Stimulated activated naive CD4-positive, alpha-beta T cell (primary cell): ENCODE results near the gene DHPS.
A peak's percentile ranks its signal among the peaks of the same experiment; 100 is the strongest.
"Not testable (repeated sequence)": the region's sequence is repeated elsewhere in the genome, so short reads cannot be mapped to it uniquely, and the experiment has no call there.

ENCODE experiments used
- DNase-seq, 6 experiments: peaks; one replicate each; lab custom pipeline; 2025; lab: John Stamatoyannopoulos, UW

Gene DHPS

GRCh38 chr19:12646551-12646950, 35.1 kb downstream of the DHPS start:
- DNase-seq = no peak

- DNase-seq = not testable (repeated sequence)
Observed at GRCh38 chr19:12643716-12644115, 38.0 kb downstream of the DHPS start.

- DNase-seq = no peak
Observed at GRCh38 chr19:12642506-12642905, 39.2 kb downstream of the DHPS start.

- DNase-seq = no peak
Observed at GRCh38 chr19:12641456-12641855, 40.2 kb downstream of the DHPS start.

- peak; percentile 64 to 77 (median 72) for DNase-seq
Observed at GRCh38 chr19:12639901-12640613, 41.6 kb downstream of the DHPS start.

- no peak for DNase-seq
Observed at GRCh38 chr19:12638611-12639182, 43.0 kb downstream of the DHPS start.

- no peak for DNase-seq
Observed at GRCh38 chr19:12636631-12637030, 45.0 kb downstream of the DHPS start.

- DNase-seq = no peak
Observed at GRCh38 chr19:12629215-12629614, 52.5 kb downstream of the DHPS start.

- DNase-seq = no peak
Observed at GRCh38 chr19:12628040-12629022, 53.3 kb downstream of the DHPS start.

- DNase-seq = no peak
Observed at GRCh38 chr19:12626958-12627357, 54.7 kb downstream of the DHPS start.
